IMR-90 (cell line): ENCODE measurements around the gene MID1.

Experiments used
- CEBPB ChIP-seq: IDR thresholded peaks from 2 replicates; pipeline ENCODE4 v1.6.1; 2012; ENCODE audit warnings: low read depth, low read length, improper control_type of control experiment
- CTCF ChIP-seq: conservative IDR thresholded peaks from 2 replicates; pipeline ENCODE4 v1.5.1; 2012; ENCODE audit warnings: mild to moderate bottlenecking, low read depth, low read length, improper control_type of control experiment
- ELK1 ChIP-seq: fragments of 150-350 bp; IDR thresholded peaks from 2 replicates; pipeline ENCODE4 v1.6.1; 2016; ENCODE audit warnings: low read depth, mild to moderate bottlenecking, low read length, moderate library complexity, borderline replicate concordance
- MAZ ChIP-seq: IDR thresholded peaks from 2 replicates; pipeline ENCODE4 v1.6.1; 2012; ENCODE audit warnings: low read depth, mild to moderate bottlenecking, low read length, improper control_type of control experiment, moderate library complexity, borderline replicate concordance
- MXI1 ChIP-seq: IDR thresholded peaks from 2 replicates; pipeline ENCODE4 v1.6.1; 2012; ENCODE audit warnings: low read depth, mild to moderate bottlenecking, low read length, moderate library complexity, borderline replicate concordance
- POLR2A ChIP-seq: IDR thresholded peaks from 2 replicates; pipeline ENCODE4 v1.6.1; 2012; ENCODE audit warnings: mild to moderate bottlenecking, low read depth, low read length
- USF2 ChIP-seq: fragments of 150-350 bp; IDR thresholded peaks from 2 replicates; pipeline ENCODE4 v1.6.1; 2017; ENCODE audit warnings: mild to moderate bottlenecking, antibody characterized with exemption, low read length, low read depth

- no peak for TF ChIP-seq CTCF
- no peak for TF ChIP-seq ELK1
- no peak for TF ChIP-seq USF2
- no peak for TF ChIP-seq POLR2A
- no peak for TF ChIP-seq MXI1
- no peak for TF ChIP-seq MAZ
- TF ChIP-seq CEBPB, result no peak
These were observed 71.1 kb downstream of the MID1 start for GRCh38 chrX:10549280-10549679.
